Measurements from ENCODE around the gene IL18R1. TPM values are rescaled to one million over a fixed set of nuclear protein-coding genes. Genes with fewer than 3 reads are reported as not detected.

Gene IL18R1
- total RNA-seq, 1 donor from 2014 or later = 68.2 TPM

DNA sequence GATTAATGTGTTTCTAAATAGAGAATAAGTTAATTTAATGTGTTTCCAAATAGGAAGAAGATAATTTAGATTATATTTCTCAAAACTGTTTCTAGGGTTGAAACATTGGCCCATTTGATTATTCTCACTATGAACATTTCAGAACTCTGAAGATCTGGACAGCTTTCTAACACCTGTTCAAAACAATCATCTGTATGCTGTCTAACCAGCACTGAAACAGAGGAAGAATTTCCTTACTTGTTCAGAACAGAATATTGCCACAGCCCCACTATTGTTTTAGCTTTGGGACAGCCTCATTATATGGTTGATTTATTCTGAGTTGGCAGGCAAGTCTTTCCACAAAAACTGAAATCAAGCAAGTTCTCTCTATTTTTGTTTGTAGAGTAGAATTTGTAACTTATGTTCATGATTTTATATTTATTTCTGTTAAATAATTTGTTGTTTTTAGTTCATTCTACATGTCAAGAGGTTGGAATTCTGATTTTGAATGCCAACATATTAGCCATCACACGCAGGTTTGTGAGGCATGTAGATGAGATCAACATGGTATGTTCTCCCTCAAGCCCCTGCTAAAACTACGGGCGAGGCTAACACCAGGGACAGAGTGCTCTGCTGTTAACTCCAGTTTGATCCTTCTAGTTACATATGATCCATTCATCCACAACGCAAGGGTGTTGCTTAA, 78.5 kb downstream of the IL18R1 start:
- peaks cover 21% of the 10 kb centered on the region for H3K9me3 Mint-ChIP-seq
- no peak overlapping the region for H3K4me3 Mint-ChIP-seq (ENCODE audit: low read depth)
- DNase-seq (ENCODE audit: low spot score) = no peak
- no peaks in the 10 kb centered on the region for H3K27me3 Mint-ChIP-seq (ENCODE audit: low read depth)
- H3K36me3 Mint-ChIP-seq (ENCODE audit: low read depth) = peaks cover 50% of the 10 kb centered on the region
- intact Hi-C loops (cut with micrococcal nuclease) = loop anchor here (10.0 kb wide), 1 partner anchor 719 kb away; no protein-coding TSS in a partner anchor
- H3K4me1 Mint-ChIP-seq (ENCODE audit: low read depth) = peaks cover 51% of the 10 kb centered on the region
- no peak overlapping the region for H3K27ac Mint-ChIP-seq

DNA sequence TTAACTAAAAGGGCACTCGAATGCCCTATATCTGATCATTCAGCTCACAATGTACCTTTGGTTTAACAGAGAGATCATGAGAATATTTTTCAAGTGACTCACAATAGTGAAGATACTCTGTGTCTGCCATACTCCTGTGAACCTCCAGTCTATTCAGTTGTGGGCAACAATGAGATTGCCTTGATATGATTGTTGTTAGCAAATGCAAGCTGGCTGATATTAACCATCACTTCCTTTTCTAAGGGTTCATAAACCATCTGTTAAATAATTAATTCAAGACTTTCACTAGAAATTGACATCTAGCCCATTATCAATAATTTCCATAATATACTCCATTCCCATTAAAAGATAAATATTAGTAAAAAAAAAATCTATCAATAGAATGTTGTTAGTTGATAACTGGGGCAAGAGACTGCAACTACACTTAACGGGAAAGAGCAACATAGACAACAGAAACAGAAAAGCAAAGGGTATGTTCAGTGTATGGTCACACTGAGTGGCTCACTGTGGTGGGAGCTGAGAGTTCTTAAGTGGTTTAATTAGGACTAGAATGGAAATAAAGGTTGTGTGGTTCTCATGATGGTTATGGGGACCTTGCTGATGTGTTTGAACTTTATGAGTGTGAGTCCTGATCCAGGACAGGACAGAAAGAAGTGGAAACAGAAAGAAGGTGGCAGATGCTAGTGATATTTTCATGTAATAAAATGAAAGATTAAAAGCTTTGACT, 79.2 kb downstream of the IL18R1 start:
- intact Hi-C loops (cut with micrococcal nuclease) = loop anchor here (5.0 to 10.0 kb wide), 2 partner anchors 298 to 720 kb away; no protein-coding TSS in a partner anchor
- Mint-ChIP-seq H3K36me3 (ENCODE audit: low read depth) (peaks cover 43% of the 10 kb centered on the region), H3K27ac (peak overlapping the region; percentile 60)

GRCh38 chr2:102435741-102436140, 80.1 kb downstream of the IL18R1 start:
- Mint-ChIP-seq H3K36me3 (ENCODE audit: low read depth) (peaks cover 35% of the 10 kb centered on the region), H3K4me1 (ENCODE audit: low read depth) (peaks cover 36% of the 10 kb centered on the region), H3K27ac (peak overlapping the region; percentile 63), H3K27me3 (ENCODE audit: low read depth) (no peaks in the 10 kb centered on the region), H3K9me3 (peaks cover 6% of the 10 kb centered on the region), H3K4me3 (ENCODE audit: low read depth) (no peak overlapping the region)
- intact Hi-C loops (cut with micrococcal nuclease) = loop anchor here (1.0 to 10.0 kb wide), 6 partner anchors 17 to 721 kb away; partner anchors contain the start of gene IL18R1
- no peak for DNase-seq (ENCODE audit: low spot score)

More for the DNA sequence above, 79.2 kb downstream of the IL18R1 start:
- Mint-ChIP-seq H3K4me1 (ENCODE audit: low read depth) (peaks cover 44% of the 10 kb centered on the region), H3K27me3 (ENCODE audit: low read depth) (no peaks in the 10 kb centered on the region), H3K9me3 (peaks cover 14% of the 10 kb centered on the region), H3K4me3 (ENCODE audit: low read depth) (peak overlapping the region; percentile 0)
- no peak for DNase-seq (ENCODE audit: low spot score)

- Mint-ChIP-seq H3K4me3 (ENCODE audit: low read depth) (peak overlapping the region; percentile 9), H3K27me3 (ENCODE audit: low read depth) (no peaks in the 10 kb centered on the region), H3K4me1 (ENCODE audit: low read depth) (peaks cover 32% of the 10 kb centered on the region), H3K9me3 (peaks cover 2% of the 10 kb centered on the region), H3K27ac (peak overlapping the region; percentile 63), H3K36me3 (ENCODE audit: low read depth) (peaks cover 30% of the 10 kb centered on the region)
- DNase-seq (ENCODE audit: low spot score) = no peak
- intact Hi-C loops (cut with micrococcal nuclease) = loop anchor here (1.0 to 10.0 kb wide), 6 partner anchors 18 to 722 kb away; partner anchors contain the start of gene IL18R1
Observed at GRCh38 chr2:102436323-102436722, 80.7 kb downstream of the IL18R1 start.

DNA sequence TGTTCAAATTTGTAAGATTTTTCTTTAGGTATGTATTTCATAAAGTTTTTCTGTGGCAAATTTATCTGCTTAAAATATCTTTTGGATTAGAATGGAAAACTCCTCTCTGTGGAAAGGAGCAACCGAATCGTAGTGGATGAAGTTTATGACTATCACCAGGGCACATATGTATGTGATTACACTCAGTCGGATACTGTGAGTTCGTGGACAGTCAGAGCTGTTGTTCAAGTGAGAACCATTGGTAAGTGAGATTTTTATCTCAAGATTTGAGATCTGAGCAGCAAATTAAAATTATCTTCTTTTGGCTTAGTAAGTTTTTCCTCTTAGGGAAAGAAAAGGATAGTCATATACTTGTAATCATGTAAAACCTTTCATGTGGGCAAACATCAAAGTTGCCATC, 81.5 kb downstream of the IL18R1 start:
- Mint-ChIP-seq H3K4me1 (ENCODE audit: low read depth) (peaks cover 30% of the 10 kb centered on the region), H3K4me3 (ENCODE audit: low read depth) (peak overlapping the region; percentile 46), H3K27ac (peak overlapping the region; percentile 94), H3K27me3 (ENCODE audit: low read depth) (no peaks in the 10 kb centered on the region), H3K36me3 (ENCODE audit: low read depth) (peaks cover 25% of the 10 kb centered on the region), H3K9me3 (no peaks in the 10 kb centered on the region)
- no peak for DNase-seq (ENCODE audit: low spot score)
- intact Hi-C loops (cut with micrococcal nuclease) = loop anchor here (1.0 to 10.0 kb wide), 9 partner anchors 70 to 722 kb away; partner anchors contain the start of gene IL18R1

DNA sequence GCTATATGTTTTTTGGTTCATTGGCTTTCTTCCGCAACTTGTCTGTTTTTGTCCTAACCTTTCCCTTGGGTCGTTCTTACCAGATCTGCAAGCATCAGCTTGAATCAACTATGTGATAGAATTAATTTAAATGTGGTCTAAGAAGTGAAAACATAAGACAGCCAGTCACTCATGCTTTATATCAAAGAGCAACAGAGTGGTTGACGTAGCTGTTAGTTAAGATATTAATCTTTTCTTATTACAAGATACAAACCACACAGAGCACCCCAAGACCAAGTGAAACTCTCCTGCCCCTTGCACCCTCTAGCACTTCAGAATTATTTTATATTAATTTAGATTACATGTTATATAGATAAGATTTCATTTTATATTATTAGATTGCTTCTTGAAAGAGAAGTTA, 82.5 kb downstream of the IL18R1 start:
- intact Hi-C loops (cut with micrococcal nuclease) = loop anchor here (5.0 to 10.0 kb wide), 2 partner anchors 301 to 723 kb away; no protein-coding TSS in a partner anchor
- Mint-ChIP-seq H3K27me3 (ENCODE audit: low read depth) (no peaks in the 10 kb centered on the region), H3K27ac (no peak overlapping the region), H3K9me3 (no peaks in the 10 kb centered on the region), H3K4me1 (ENCODE audit: low read depth) (peaks cover 33% of the 10 kb centered on the region), H3K4me3 (ENCODE audit: low read depth) (no peak overlapping the region), H3K36me3 (ENCODE audit: low read depth) (peaks cover 20% of the 10 kb centered on the region)
- DNase-seq (ENCODE audit: low spot score) = no peak

DNA sequence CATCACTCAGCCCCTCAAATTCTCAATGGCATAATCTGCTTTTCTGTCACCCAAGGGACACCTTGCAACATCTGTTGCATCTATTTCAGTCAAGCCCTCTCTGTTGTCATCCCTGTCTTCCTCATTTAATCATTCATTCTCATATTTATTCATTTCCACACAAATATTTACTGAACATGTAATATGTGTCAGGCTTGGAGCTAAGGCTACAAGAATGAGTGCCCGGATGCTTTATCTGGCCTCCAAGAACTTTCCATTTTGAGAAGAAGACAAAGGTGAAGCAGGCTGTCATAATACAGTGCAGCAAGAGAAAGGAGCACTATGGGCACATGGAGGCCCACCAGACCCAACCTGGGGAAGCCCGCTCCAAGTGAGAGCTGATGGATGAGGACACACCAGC, 83.0 kb downstream of the IL18R1 start:
- Mint-ChIP-seq H3K4me1 (ENCODE audit: low read depth) (peaks cover 37% of the 10 kb centered on the region), H3K4me3 (ENCODE audit: low read depth) (no peak overlapping the region), H3K36me3 (ENCODE audit: low read depth) (peaks cover 19% of the 10 kb centered on the region), H3K9me3 (no peaks in the 10 kb centered on the region), H3K27ac (no peak overlapping the region), H3K27me3 (ENCODE audit: low read depth) (no peaks in the 10 kb centered on the region)
- DNase-seq (ENCODE audit: low spot score) = no peak
- intact Hi-C loops (cut with micrococcal nuclease) = loop anchor here (5.0 to 10.0 kb wide), 2 partner anchors 301 to 724 kb away; no protein-coding TSS in a partner anchor

GRCh38 chr2:102439065-102439695, 83.6 kb downstream of the IL18R1 start:
- peaks cover 19% of the 10 kb centered on the region for H3K36me3 Mint-ChIP-seq (ENCODE audit: low read depth)
- no peaks in the 10 kb centered on the region for H3K9me3 Mint-ChIP-seq
- H3K4me1 Mint-ChIP-seq (ENCODE audit: low read depth) = peaks cover 37% of the 10 kb centered on the region
- DNase-seq (ENCODE audit: low spot score) = no peak
- H3K27ac Mint-ChIP-seq = no peak overlapping the region
- no peaks in the 10 kb centered on the region for H3K27me3 Mint-ChIP-seq (ENCODE audit: low read depth)
- no peak overlapping the region for H3K4me3 Mint-ChIP-seq (ENCODE audit: low read depth)
- intact Hi-C loops (cut with micrococcal nuclease) = loop anchor here (5.0 to 10.0 kb wide), 2 partner anchors 302 to 724 kb away; no protein-coding TSS in a partner anchor

DNA sequence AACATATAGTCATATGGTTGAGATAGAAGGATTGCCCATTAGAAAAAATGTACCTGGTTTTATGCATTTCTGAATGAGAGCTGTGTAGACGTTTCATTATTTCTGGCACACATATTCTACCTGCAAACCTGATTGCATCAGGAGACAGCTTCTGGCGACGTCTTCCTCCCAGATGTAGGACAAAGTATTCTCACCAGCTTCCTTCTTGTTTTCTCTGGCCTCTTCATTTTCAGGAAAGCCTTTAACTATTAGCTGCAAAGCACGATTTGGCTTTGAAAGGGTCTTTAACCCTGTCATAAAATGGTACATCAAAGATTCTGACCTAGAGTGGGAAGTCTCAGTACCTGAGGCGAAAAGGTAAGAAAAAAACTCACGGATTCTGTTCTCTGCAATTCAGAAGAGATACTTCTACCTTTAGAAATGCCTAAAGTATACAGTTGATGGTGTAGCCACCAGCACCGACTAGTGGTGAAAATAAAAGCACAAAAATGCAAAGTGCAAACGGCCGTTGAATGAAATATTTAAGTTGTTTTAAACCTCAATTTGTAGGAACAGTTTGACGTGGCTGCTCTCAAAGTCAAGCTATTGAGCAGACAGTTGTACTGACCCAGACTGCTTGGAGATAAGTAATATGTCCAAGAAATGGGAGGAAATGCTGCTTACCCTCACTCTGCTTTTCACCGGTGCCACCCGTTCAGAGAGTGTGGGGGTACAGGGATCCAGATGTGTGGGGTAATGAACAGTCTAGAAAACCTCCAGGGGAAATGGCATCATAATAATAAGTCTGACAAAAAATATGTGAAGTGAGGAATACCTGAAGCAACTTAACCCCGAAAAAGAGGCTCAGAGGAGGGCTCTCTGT, 87.6 kb downstream of the IL18R1 start:
- Mint-ChIP-seq H3K4me3 (ENCODE audit: low read depth) (peak overlapping the region; percentile 33), H3K4me1 (ENCODE audit: low read depth) (peaks cover 13% of the 10 kb centered on the region), H3K9me3 (no peaks in the 10 kb centered on the region), H3K36me3 (ENCODE audit: low read depth) (peaks cover 20% of the 10 kb centered on the region), H3K27me3 (ENCODE audit: low read depth) (no peaks in the 10 kb centered on the region), H3K27ac (peak overlapping the region; percentile 47)
- DNase-seq (ENCODE audit: low spot score) = peak; percentile 21
- intact Hi-C loops (cut with micrococcal nuclease) = loop anchor here (2.0 kb wide), 3 partner anchors 86 to 202 kb away; no protein-coding TSS in a partner anchor

GRCh38 chr2:102444233-102444632, 88.6 kb downstream of the IL18R1 start:
- Mint-ChIP-seq H3K4me1 (ENCODE audit: low read depth) (peaks cover 13% of the 10 kb centered on the region), H3K4me3 (ENCODE audit: low read depth) (no peak overlapping the region), H3K27ac (no peak overlapping the region), H3K9me3 (no peaks in the 10 kb centered on the region), H3K36me3 (ENCODE audit: low read depth) (peaks cover 20% of the 10 kb centered on the region), H3K27me3 (ENCODE audit: low read depth) (no peaks in the 10 kb centered on the region)
- intact Hi-C loops (cut with micrococcal nuclease) = no loop called here
- no peak for DNase-seq (ENCODE audit: low spot score)

GRCh38 chr2:102446936-102447335, 91.3 kb downstream of the IL18R1 start:
- peaks cover 14% of the 10 kb centered on the region for H3K4me1 Mint-ChIP-seq (ENCODE audit: low read depth)
- no peaks in the 10 kb centered on the region for H3K27me3 Mint-ChIP-seq (ENCODE audit: low read depth)
- intact Hi-C loops (cut with micrococcal nuclease) = loop anchor here (5.0 kb wide), 1 partner anchor 1030 kb away; no protein-coding TSS in a partner anchor
- H3K4me3 Mint-ChIP-seq (ENCODE audit: low read depth) = no peak overlapping the region
- DNase-seq (ENCODE audit: low spot score) = no peak
- peaks cover 29% of the 10 kb centered on the region for H3K36me3 Mint-ChIP-seq (ENCODE audit: low read depth)
- H3K9me3 Mint-ChIP-seq = no peaks in the 10 kb centered on the region
- H3K27ac Mint-ChIP-seq = no peak overlapping the region

All from activated T-helper 2 cell treated with anti-CD3 and anti-CD28 coated beads, Interferon-gamma antibody, Interleukin-2, Interleukin-4, amounts not matched to agents 10 μg/mL and 5 μg/mL and 100 μg/mL, durations not matched to agents 14 hours and 24 hours and 36 hours (primary cell).